ENCODE results near the gene SCN5A.

DNA sequence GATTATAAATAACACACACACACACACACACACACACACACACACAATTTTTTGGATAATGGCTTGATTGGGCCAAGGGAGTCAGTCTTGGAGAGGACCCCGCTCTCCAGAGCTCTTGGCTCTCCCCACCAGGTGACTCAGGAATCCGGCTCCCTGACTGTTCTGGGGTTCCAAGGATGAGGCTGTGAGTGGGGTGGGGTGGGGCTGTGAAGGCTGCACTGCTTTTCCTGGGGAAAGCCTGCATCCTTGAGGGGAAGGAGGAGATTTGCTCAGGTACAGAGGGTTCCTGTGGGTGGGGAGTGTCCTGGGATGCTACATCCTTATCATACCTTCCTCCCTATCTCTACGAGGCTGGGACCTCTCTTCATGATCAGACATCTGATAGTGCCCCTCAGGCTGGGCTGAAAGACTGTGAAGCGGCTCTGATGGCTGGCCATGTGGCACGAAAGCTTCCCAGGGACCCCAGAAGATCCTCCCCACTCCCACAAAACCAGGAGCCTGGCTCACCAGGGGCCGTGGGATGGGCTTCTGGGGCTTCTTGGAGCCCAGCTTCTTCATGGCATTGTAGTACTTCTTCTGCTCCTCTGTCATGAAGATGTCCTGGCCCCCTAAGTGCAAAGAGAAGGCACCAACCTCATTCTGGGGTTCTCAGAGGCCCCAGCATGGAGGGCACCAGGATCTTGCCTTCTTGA lies 94.2 kb downstream of the SCN5A start:
- TF ChIP-seq POLR2AphosphoS5 (IDR thresholded peaks at IDR 0.05; ENCODE audit: borderline replicate concordance, low read depth, low read length) (no peak), EZH2 (IDR thresholded peaks at IDR 0.05) (no peak)
